Measurements from ENCODE around the gene NCAPD2.
"Not testable (repeated sequence)": the region's sequence is repeated elsewhere in the genome, so short reads cannot be mapped to it uniquely, and the experiment has no call there.

NCAPD2 gene

GRCh38 chr12:6494968-6495367 lies 1.1 kb downstream of the NCAPD2 start:
- DNase-seq = peak; percentile 8

GRCh38 chr12:6497291-6497690 lies 3.4 kb downstream of the NCAPD2 start:
- not testable (repeated sequence) for DNase-seq

- DNase-seq = no peak
Observed at GRCh38 chr12:6500466-6500865, 6.6 kb downstream of the NCAPD2 start.

- no peak for DNase-seq
Observed at GRCh38 chr12:6507102-6507998, 13.4 kb downstream of the NCAPD2 start.

- DNase-seq = no peak
Observed at GRCh38 chr12:6508087-6508486, 14.2 kb downstream of the NCAPD2 start.

- DNase-seq = no peak
Observed at GRCh38 chr12:6520186-6520585, 26.3 kb downstream of the NCAPD2 start.

- no peak for DNase-seq
Observed at GRCh38 chr12:6522193-6522592, 28.3 kb downstream of the NCAPD2 start.

GRCh38 chr12:6523708-6524107 lies 29.8 kb downstream of the NCAPD2 start:
- DNase-seq = no peak

- no peak for DNase-seq
Observed at GRCh38 chr12:6524648-6525047, 30.7 kb downstream of the NCAPD2 start.

- no peak for DNase-seq
Observed at GRCh38 chr12:6526201-6526600, 32.3 kb downstream of the NCAPD2 start.

GRCh38 chr12:6526766-6527525 lies 33.0 kb downstream of the NCAPD2 start:
- no peak for DNase-seq

- no peak for DNase-seq
Observed at GRCh38 chr12:6527711-6528110, 33.8 kb downstream of the NCAPD2 start.

GRCh38 chr12:6528539-6529235 lies 34.8 kb downstream of the NCAPD2 start:
- DNase-seq = no peak

GRCh38 chr12:6529291-6529737 lies 35.4 kb downstream of the NCAPD2 start:
- DNase-seq = no peak

- DNase-seq = no peak
Observed at GRCh38 chr12:6530576-6531260, 36.8 kb downstream of the NCAPD2 start.

- peak; percentile 81 for DNase-seq
Observed at GRCh38 chr12:6532051-6532926, 38.4 kb downstream of the NCAPD2 start.

- DNase-seq = peak; percentile 80
Observed at GRCh38 chr12:6532927-6533652, 39.2 kb downstream of the NCAPD2 start.

GRCh38 chr12:6533653-6533922 lies 39.7 kb downstream of the NCAPD2 start:
- no peak for DNase-seq

- peak; percentile 98 for DNase-seq
Observed at GRCh38 chr12:6533923-6534694, 40.2 kb downstream of the NCAPD2 start, which contains the start of gene GAPDH. GAPDH (plus strand) TSS chr12:6534517; CDS start chr12:6534833, 316 bp downstream.

GRCh38 chr12:6534695-6534944 lies 40.7 kb downstream of the NCAPD2 start:
- no peak for DNase-seq
